H1 (cell line): ENCODE data around the gene CUX1. TPM values are rescaled to one million over a fixed set of nuclear protein-coding genes. Genes with fewer than 3 reads are reported as not detected.
A peak's percentile ranks its signal among the peaks of the same experiment; 100 is the strongest.

Source experiments
- CTCF ChIA-PET: fragments of 300-600 bp; sonication (Branson Sonifier 250); formaldehyde crosslinking; loops from one replicate; lab custom pipeline; 2021; ENCODE audit not compliant: partially characterized antibody; lab: Charles Lee
- POLR2A ChIA-PET: fragments of 300-600 bp; sonication (Branson Sonifier 250); formaldehyde crosslinking; loops from one replicate; lab custom pipeline; 2021; ENCODE audit warnings: inconsistent platforms; ENCODE audit not compliant: partially characterized antibody; lab: Charles Lee
- DNase-seq, 2 experiments: peaks; one replicate each; pipeline versions ENCODE4 v3.0.0 to v3.0.0-alpha.2; 2010 to 2022; ENCODE audit warnings: low spot score in 2 of 2, low read depth in 1 of 2, mixed read lengths in 1 of 2
- FAIRE-seq: peaks from 2 replicates; lab custom pipeline; 2011; peaks lifted over from hg19 to GRCh38; lab: Jason Lieb, UNC
- H2AFZ ChIP-seq: 2 replicates; pipeline ENCODE4 v1.8.1; 2012; ENCODE audit warnings: low read length, inconsistent platforms
- H2AK5ac ChIP-seq: 2 replicates; pipeline ENCODE4 v1.6.1; 2013; ENCODE audit warnings: low read depth, low read length
- H2BK120ac ChIP-seq: replicated peaks from 2 replicates; pipeline ENCODE3; 2013; ENCODE audit warnings: low read depth, low read length, inconsistent platforms
- H2BK12ac ChIP-seq: 2 replicates; pipeline ENCODE4 v1.6.1; 2013; ENCODE audit warnings: low read depth, low read length
- H2BK15ac ChIP-seq: 2 replicates; pipeline ENCODE4 v1.6.1; 2013; ENCODE audit warnings: low read length
- H2BK20ac ChIP-seq: 2 replicates; pipeline ENCODE4 v1.6.1; 2013; ENCODE audit warnings: low read length
- H2BK5ac ChIP-seq: 2 replicates; pipeline ENCODE4 v1.6.1; 2013; ENCODE audit warnings: low read depth, low read length
- H3K14ac ChIP-seq: 2 replicates; pipeline ENCODE4 v1.6.1; 2013; ENCODE audit warnings: inconsistent platforms; ENCODE audit not compliant: insufficient read length
- H3K18ac ChIP-seq: 2 replicates; pipeline ENCODE4 v1.6.1; 2013; ENCODE audit warnings: low read length; ENCODE audit errors: extremely low read depth
- H3K23ac ChIP-seq: 2 replicates; pipeline ENCODE4 v1.6.1; 2013; ENCODE audit warnings: inconsistent platforms; ENCODE audit not compliant: insufficient read length
- H3K23me2 ChIP-seq: 2 replicates; pipeline ENCODE4 v1.6.1; 2013; ENCODE audit warnings: low read depth, low read length
- H3K27ac ChIP-seq: 2 replicates; pipeline ENCODE4 v1.6.1; 2011; ENCODE audit warnings: low read depth, low read length, inconsistent platforms
- H3K27me3 ChIP-seq, 4 experiments: replicated peaks in 1 of 4; 1 replicate in 1 of 4; 2 replicates in 3 of 4; pipeline versions ENCODE4 v1.6.1 to v1.8.1; 2011 to 2013; ENCODE audit warnings: low read length in 3 of 4, mild to moderate bottlenecking in 3 of 4, inconsistent platforms in 2 of 4, mixed read lengths in 2 of 4, moderate library complexity in 1 of 4; ENCODE audit not compliant: control insufficient read depth in 3 of 4, insufficient read depth in 3 of 4; ENCODE audit errors: extremely low read depth in 1 of 4
- H3K36me3 ChIP-seq, 4 experiments: 2 replicates each; pipeline versions ENCODE4 v1.6.1 to v1.8.1; 2011 to 2013; ENCODE audit warnings: mild to moderate bottlenecking in 4 of 4, low read length in 3 of 4, moderate library complexity in 2 of 4, control low read depth in 1 of 4, inconsistent platforms in 1 of 4; ENCODE audit not compliant: insufficient read depth in 4 of 4, control insufficient read depth in 2 of 4
- H3K4ac ChIP-seq: replicated peaks from 2 replicates; pipeline ENCODE3; 2013; ENCODE audit warnings: low read length, low read depth, mixed read lengths, inconsistent platforms; ENCODE audit not compliant: insufficient read length
- H3K4me1 ChIP-seq, 4 experiments: replicated peaks in 1 of 4; 1 replicate in 1 of 4; 2 replicates in 3 of 4; pipeline versions ENCODE4 v1.6.1 to v1.8.1; 2011 to 2013; ENCODE audit warnings: low read length in 3 of 4, inconsistent platforms in 2 of 4, mixed read lengths in 1 of 4; ENCODE audit not compliant: insufficient read depth in 4 of 4, control insufficient read depth in 3 of 4
- H3K4me2 ChIP-seq, 2 experiments: 2 replicates each; pipeline versions ENCODE4 v1.6.1 to v1.8.1; 2011 to 2013; ENCODE audit warnings: low read depth in 2 of 2, low read length in 2 of 2, control low read depth in 1 of 2, inconsistent platforms in 1 of 2, mild to moderate bottlenecking in 1 of 2; ENCODE audit not compliant: insufficient read depth in 1 of 2
- H3K4me3 ChIP-seq, 4 experiments: fragments of 200-600, 300-600 bp in 1 of 4; sonication (generic), shearing (Covaris generic), sonication (Bioruptor Twin) in 1 of 4; 2 replicates each; pipeline versions ENCODE4 v1.5.1 to v1.8.1; 2011 to 2016; ENCODE audit warnings: low read length in 4 of 4, low read depth in 3 of 4, control low read depth in 2 of 4, inconsistent platforms in 2 of 4, mild to moderate bottlenecking in 2 of 4, mixed read lengths in 1 of 4, moderate library complexity in 1 of 4; ENCODE audit not compliant: insufficient read depth in 2 of 4; ENCODE audit errors: extremely low read depth in 1 of 4
- H3K56ac ChIP-seq: replicated peaks from 2 replicates; pipeline ENCODE3; 2013; ENCODE audit warnings: low read depth, mild to moderate bottlenecking, mixed read lengths, low read length, inconsistent platforms; ENCODE audit not compliant: insufficient read length
- H3K79me1 ChIP-seq: 2 replicates; pipeline ENCODE4 v1.6.1; 2013; ENCODE audit warnings: low read depth, low read length, control low read depth
- H3K79me2 ChIP-seq, 2 experiments: 2 replicates each; pipeline versions ENCODE4 v1.6.1 to v1.8.1; 2012 to 2013; ENCODE audit warnings: low read length in 2 of 2, mild to moderate bottlenecking in 2 of 2, inconsistent platforms in 1 of 2; ENCODE audit not compliant: insufficient read depth in 2 of 2, control insufficient read depth in 1 of 2
- H3K9ac ChIP-seq, 4 experiments: replicated peaks in 1 of 4; 1 replicate in 1 of 4; 2 replicates in 3 of 4; pipeline versions ENCODE4 v1.6.1 to v1.8.1; 2011 to 2013; ENCODE audit warnings: low read depth in 3 of 4, low read length in 3 of 4, control low read depth in 2 of 4, mild to moderate bottlenecking in 2 of 4, moderate library complexity in 2 of 4, inconsistent platforms in 1 of 4; ENCODE audit errors: extremely low read depth in 1 of 4
- H3K9me3 ChIP-seq, 2 experiments: 2 replicates each; pipeline versions ENCODE4 v1.6.1 to v1.8.1; 2012 to 2013; ENCODE audit warnings: mild to moderate bottlenecking in 2 of 2, moderate library complexity in 2 of 2, control low read depth in 1 of 2, inconsistent platforms in 1 of 2, low read depth in 1 of 2, low read length in 1 of 2, mixed read lengths in 1 of 2; ENCODE audit not compliant: insufficient read depth in 2 of 2
- H4K20me1 ChIP-seq, 2 experiments: replicated peaks in 1 of 2; 2 replicates each; pipeline versions ENCODE3 to v1.8.1; 2011 to 2013; ENCODE audit warnings: inconsistent platforms in 2 of 2, low read length in 2 of 2, mild to moderate bottlenecking in 1 of 2; ENCODE audit not compliant: insufficient read depth in 2 of 2, control insufficient read depth in 1 of 2
- H4K5ac ChIP-seq: 2 replicates; pipeline ENCODE4 v1.6.1; 2013; ENCODE audit warnings: low read length, low read depth, mixed read lengths, inconsistent platforms; ENCODE audit not compliant: insufficient read length
- H4K8ac ChIP-seq: 2 replicates; pipeline ENCODE4 v1.8.0; 2013; ENCODE audit warnings: mild to moderate bottlenecking, moderate library complexity, low read length, inconsistent platforms; ENCODE audit not compliant: insufficient read depth; ENCODE audit errors: extremely low read depth
- H4K91ac ChIP-seq: replicated peaks from 2 replicates; pipeline ENCODE3; 2013; ENCODE audit warnings: low read length, mixed read lengths, inconsistent platforms; ENCODE audit not compliant: insufficient read length
- CEBPB ChIP-seq: IDR thresholded peaks from 2 replicates; pipeline ENCODE4 v1.6.1; 2012; ENCODE audit warnings: low read depth, low read length
- PHF8 ChIP-seq: fragments of 200-600 bp; sonication (generic); conservative IDR thresholded peaks from 2 replicates; pipeline ENCODE4 v1.7.1; 2012; ENCODE audit warnings: low read depth, mild to moderate bottlenecking, inconsistent platforms, low read length, moderate library complexity
- WGBS, 2 experiments: shearing (Covaris generic) in 1 of 2; methylation state at CpG; one replicate each; pipeline versions ENCODE4 v1.1.6 to v1.1.7; 2013 to 2015; ENCODE audit warnings: low lambda C conversion rate in 2 of 2, mixed read lengths in 2 of 2, inconsistent platforms in 1 of 2, low coverage in 1 of 2, missing lambda C conversion rate in 1 of 2; ENCODE audit not compliant: insufficient replicate concordance in 2 of 2, insufficient coverage in 1 of 2, insufficient read length in 1 of 2; ENCODE audit errors: extremely low coverage in 1 of 2, missing lambda C conversion rate in 1 of 2; 5-methylcytosine and 5-hydroxymethylcytosine counted together
- polyA plus RNA-seq, 7 experiments: library from polyadenylated mRNA; depleted of rRNA in 3 of 7; stranded (reverse) in 5 of 7; unstranded in 2 of 7; fragments of >200 nt in 5 of 7; fragments of 200-250 nt in 2 of 7; gene quantifications; 1 replicate in 5 of 7; 2 replicates in 1 of 7; 4 replicates in 1 of 7; pipeline versions ENCODE4 v1.2.1 to v1.2.3, GENCODE V29; 2011 to 2013; ENCODE audit warnings: missing spikeins in 2 of 7, mixed read lengths in 2 of 7
- total RNA-seq: library from RNA; stranded (reverse); fragmentation: NEBNext Ultra II Directional; extraction: Animal tissue kit (Norgen Biotek cat#: 25700); gene quantifications from 2 replicates; pipeline ENCODE4 v1.2.1, GENCODE V29; 2021

The CUX1 gene
- total and polyA plus RNA-seq, 2 of the 8 experiments (the other 6 are each of a cell fraction or from before 2014, with no cell fraction given): 21.6 to 65.9 TPM

GRCh38 chr7:102089175-102090098 lies 272.0 kb downstream of the CUX1 start:
- Histone ChIP-seq H2BK12ac (no peak overlapping the region), H3K23ac (no peak overlapping the region), H3K4me3 (no peak overlapping the region), H4K5ac (no peak overlapping the region), H2BK5ac (peak overlapping the region; percentile 54; the same call in 1 of the 2 replicates), H3K14ac (peak overlapping the region; percentile 99), H3K9me3 (0 out of 4 replicates have a peak, but pooled peaks cover 0 to 3% of the 10 kb centered on the region in 2 experiments), H2BK15ac (no peak overlapping the region), H3K79me1 (no peaks in the 10 kb centered on the region), H3K4me2 (no peak overlapping the region), H3K27ac (no peak overlapping the region), H3K4ac (no peak overlapping the region), H2AK5ac (no peak overlapping the region), H4K91ac (no peak overlapping the region)
- peak; percentile 82 for TF ChIP-seq CEBPB
- TF ChIP-seq PHF8: no peak
- TF ChIP-seq, all 59 proteins: peak for 1
- H4K8ac ChIP-seq: no peak overlapping the region
- H2AFZ ChIP-seq: no peak overlapping the region
- peaks cover 2 to 14% (median 7%) of the 10 kb centered on the region in 4 experiments; a peak in 6 of 7 replicates for H3K4me1 ChIP-seq
- H4K20me1 ChIP-seq: peaks cover 0 to 3% of the 10 kb centered on the region in 2 experiments
- H3K36me3 ChIP-seq: no peaks in the 10 kb centered on the region
- no peak overlapping the region for H3K9ac ChIP-seq
- H3K27me3 ChIP-seq: no peaks in the 10 kb centered on the region
- H3K18ac ChIP-seq: no peak overlapping the region
- DNase-seq: peak in 1 of 2 experiments; percentile 42
- ChIA-PET POLR2A (interaction anchor here (0.7 kb wide), 2 partner anchors 36 to 274 kb away, joined by 3 read pairs; no protein-coding TSS in a partner anchor), CTCF (interaction anchor here (0.6 to 1.8 kb wide), 7 partner anchors 10 to 147 kb away, joined by 3 to 6 read pairs (median 4); no protein-coding TSS in a partner anchor)
- H3K23me2 ChIP-seq: no peaks in the 10 kb centered on the region
- H3K56ac ChIP-seq: no peak overlapping the region
- no peak for FAIRE-seq
- H2BK120ac ChIP-seq: no peak overlapping the region
- H3K79me2 ChIP-seq: peaks cover 0 to 15% of the 10 kb centered on the region in 2 experiments; a peak in 2 of 4 replicates
- 79% methylated on average over 4 of the region's 4 CpGs; no CpG with 5 or more reads in 1 of the 2 experiments for WGBS, 2 experiments
- no peak overlapping the region for H2BK20ac ChIP-seq
